Activated naive CD4-positive, alpha-beta T cell treated with anti-CD3 and anti-CD28 coated beads, Interleukin-2, amount 10 ng/mL, durations not matched to agents 7 days and 5 days (primary cell): ENCODE results near the gene PRRT1.
A peak's percentile ranks its signal among the peaks of the same experiment; 100 is the strongest.
"Not testable (repeated sequence)": the region's sequence is repeated elsewhere in the genome, so short reads cannot be mapped to it uniquely, and the experiment has no call there.

ENCODE experiments used
- CTCF ChIA-PET: fragments of 350-600 bp; sonication (Branson Sonifier 250); formaldehyde crosslinking; loops from one replicate; lab custom pipeline; 2021; ENCODE audit warnings: antibody characterized with exemption; lab: Charles Lee
- DNase-seq: peaks from one replicate; pipeline ENCODE4 v3.0.0-alpha.2; 2020
- H3K27ac Mint-ChIP-seq: one replicate; pipeline ENCODE4 v1.8.0; 2021; ENCODE audit warnings: mild to moderate bottlenecking, moderate library complexity, mixed read lengths
- H3K27me3 Mint-ChIP-seq: one replicate; pipeline ENCODE4 v1.8.0; 2021; ENCODE audit warnings: mild to moderate bottlenecking, mixed read lengths
- H3K36me3 Mint-ChIP-seq: one replicate; pipeline ENCODE4 v1.8.0; 2021; ENCODE audit warnings: mixed read lengths
- H3K4me1 Mint-ChIP-seq: one replicate; pipeline ENCODE4 v1.8.0; 2021; ENCODE audit warnings: mixed read lengths
- H3K4me3 Mint-ChIP-seq: one replicate; pipeline ENCODE4 v1.8.0; 2021; ENCODE audit warnings: mild to moderate bottlenecking, moderate library complexity, mixed read lengths
- H3K9me3 Mint-ChIP-seq: one replicate; pipeline ENCODE4 v1.8.0; 2021; ENCODE audit warnings: mixed read lengths

The PRRT1 gene

GRCh38 chr6:32144238-32144637, 7.5 kb downstream of the PRRT1 start:
- H3K27ac Mint-ChIP-seq, CTCF ChIA-PET, H3K4me3 Mint-ChIP-seq, DNase-seq, H3K36me3 Mint-ChIP-seq, H3K9me3 Mint-ChIP-seq: not testable (repeated sequence)
- peaks cover 15% of the 10 kb centered on the region for H3K4me1 Mint-ChIP-seq
- peaks cover 51% of the 10 kb centered on the region for H3K27me3 Mint-ChIP-seq

- Mint-ChIP-seq H3K27me3 (peaks cover 20% of the 10 kb centered on the region), H3K27ac (no peak overlapping the region), H3K4me3 (no peak overlapping the region), H3K36me3 (no peaks in the 10 kb centered on the region), H3K9me3 (no peaks in the 10 kb centered on the region), H3K4me1 (no peaks in the 10 kb centered on the region)
- no peak for DNase-seq
- CTCF ChIA-PET, result interaction anchor here (0.9 to 1.0 kb wide), 2 partner anchors 8 to 13 kb away, joined by 3 read pairs; partner anchors contain the start of gene ATF6B
Measured at GRCh38 chr6:32140420-32141046, 11.2 kb downstream of the PRRT1 start.

- DNase-seq, result no peak
- Mint-ChIP-seq H3K9me3 (no peaks in the 10 kb centered on the region), H3K36me3 (no peaks in the 10 kb centered on the region), H3K27me3 (peaks cover 25% of the 10 kb centered on the region), H3K4me1 (no peaks in the 10 kb centered on the region), H3K27ac (no peak overlapping the region), H3K4me3 (no peak overlapping the region)
- CTCF ChIA-PET, result interaction anchor here (0.9 to 1.1 kb wide), 2 partner anchors 9 kb away, joined by 3 to 4 read pairs; partner anchors contain the start of gene FKBPL
Measured at GRCh38 chr6:32139590-32139989, 12.1 kb downstream of the PRRT1 start.

- no peak for DNase-seq
- H3K27me3 Mint-ChIP-seq, result peaks cover 32% of the 10 kb centered on the region
- no peaks in the 10 kb centered on the region for H3K36me3 Mint-ChIP-seq
- CTCF ChIA-PET, result no interaction called here
- no peak overlapping the region for H3K4me3 Mint-ChIP-seq
- H3K27ac Mint-ChIP-seq, result no peak overlapping the region
- no peaks in the 10 kb centered on the region for H3K9me3 Mint-ChIP-seq
- H3K4me1 Mint-ChIP-seq, result no peaks in the 10 kb centered on the region
Measured at GRCh38 chr6:32137454-32137853, 14.3 kb downstream of the PRRT1 start.

GRCh38 chr6:32133786-32134185, 18.0 kb downstream of the PRRT1 start:
- Mint-ChIP-seq H3K4me1 (peaks cover 16% of the 10 kb centered on the region), H3K27ac (no peak overlapping the region), H3K4me3 (no peak overlapping the region), H3K36me3 (peaks cover 3% of the 10 kb centered on the region), H3K27me3 (peaks cover 35% of the 10 kb centered on the region), H3K9me3 (no peaks in the 10 kb centered on the region)
- DNase-seq, result no peak
- CTCF ChIA-PET, result no interaction called here

GRCh38 chr6:32132110-32132509, 19.6 kb downstream of the PRRT1 start:
- DNase-seq, result no peak
- Mint-ChIP-seq H3K27ac (no peak overlapping the region), H3K9me3 (no peaks in the 10 kb centered on the region), H3K4me1 (peaks cover 32% of the 10 kb centered on the region), H3K4me3 (no peak overlapping the region), H3K36me3 (peaks cover 14% of the 10 kb centered on the region), H3K27me3 (peaks cover 35% of the 10 kb centered on the region)
- CTCF ChIA-PET, result interaction anchor here (1.1 to 1.9 kb wide), 2 partner anchors 13 to 63 kb away, joined by 3 to 4 read pairs; no protein-coding TSS in a partner anchor

GRCh38 chr6:32131439-32131948, 20.2 kb downstream of the PRRT1 start:
- Mint-ChIP-seq H3K27me3 (peaks cover 35% of the 10 kb centered on the region), H3K9me3 (no peaks in the 10 kb centered on the region), H3K36me3 (peaks cover 20% of the 10 kb centered on the region), H3K4me3 (peak overlapping the region; percentile 28), H3K27ac (no peak overlapping the region), H3K4me1 (peaks cover 38% of the 10 kb centered on the region)
- no peak for DNase-seq
- CTCF ChIA-PET, result interaction anchor here (1.1 to 1.9 kb wide), 2 partner anchors 13 to 64 kb away, joined by 3 to 4 read pairs; no protein-coding TSS in a partner anchor

GRCh38 chr6:32129297-32130088, 22.2 kb downstream of the PRRT1 start:
- CTCF ChIA-PET, result interaction anchor here (0.7 to 3.7 kb wide), 5 partner anchors 9 to 66 kb away, joined by 3 to 25 read pairs (median 4); partner anchors contain the start of gene GPSM3
- Mint-ChIP-seq H3K27me3 (peaks cover 18% of the 10 kb centered on the region), H3K4me3 (peak overlapping the region; percentile 96), H3K27ac (peak overlapping the region; percentile 95), H3K36me3 (peaks cover 27% of the 10 kb centered on the region), H3K9me3 (no peaks in the 10 kb centered on the region), H3K4me1 (peaks cover 46% of the 10 kb centered on the region)
- DNase-seq, result no peak

- H3K27ac Mint-ChIP-seq, result peak overlapping the region; percentile 95
- H3K9me3 Mint-ChIP-seq, result no peaks in the 10 kb centered on the region
- H3K4me3 Mint-ChIP-seq, result peak overlapping the region; percentile 99
- H3K27me3 Mint-ChIP-seq, result peaks cover 12% of the 10 kb centered on the region
- H3K36me3 Mint-ChIP-seq, result peaks cover 33% of the 10 kb centered on the region
- DNase-seq, result no peak
- CTCF ChIA-PET, result interaction anchor here (0.7 to 3.7 kb wide), 4 partner anchors 11 to 67 kb away, joined by 3 to 25 read pairs (median 4); partner anchors contain the start of gene GPSM3
- peaks cover 50% of the 10 kb centered on the region for H3K4me1 Mint-ChIP-seq
Measured at GRCh38 chr6:32128751-32129296, 22.9 kb downstream of the PRRT1 start.

GRCh38 chr6:32127717-32128592, 23.8 kb downstream of the PRRT1 start, which contains the start of gene ATF6B:
TSS of gene ATF6B (minus strand) at chr6:32128246. CDS start at chr6:32128207, 39 bp downstream.
- Mint-ChIP-seq H3K27ac (peak within 1 kb of the TSS; percentile 95), H3K9me3 (no peaks in the 10 kb centered on the region), H3K27me3 (peaks cover 11% of the 10 kb centered on the region), H3K4me1 (peaks cover 50% of the 10 kb centered on the region), H3K36me3 (peaks cover 40% of the 10 kb centered on the region), H3K4me3 (peak within 1 kb of the TSS; percentile 99)
- peak; percentile 99 for DNase-seq
- CTCF ChIA-PET, result interaction anchor here (1.3 to 3.7 kb wide), 3 partner anchors 10 to 65 kb away, joined by 3 to 25 read pairs (median 5); partner anchors contain the start of gene GPSM3

GRCh38 chr6:32127409-32127716, 24.4 kb downstream of the PRRT1 start:
- peaks cover 41% of the 10 kb centered on the region for H3K36me3 Mint-ChIP-seq
- CTCF ChIA-PET, result interaction anchor here (1.3 to 3.7 kb wide), 2 partner anchors 9 to 13 kb away, joined by 3 to 25 read pairs; no protein-coding TSS in a partner anchor
- H3K4me3 Mint-ChIP-seq, result peak overlapping the region; percentile 99
- H3K27ac Mint-ChIP-seq, result peak overlapping the region; percentile 95
- H3K27me3 Mint-ChIP-seq, result peaks cover 11% of the 10 kb centered on the region
- no peaks in the 10 kb centered on the region for H3K9me3 Mint-ChIP-seq
- peaks cover 50% of the 10 kb centered on the region for H3K4me1 Mint-ChIP-seq
- DNase-seq, result no peak

GRCh38 chr6:32126880-32127279, 24.9 kb downstream of the PRRT1 start:
- no peak for DNase-seq
- peaks cover 45% of the 10 kb centered on the region for H3K36me3 Mint-ChIP-seq
- peaks cover 50% of the 10 kb centered on the region for H3K4me1 Mint-ChIP-seq
- H3K27ac Mint-ChIP-seq, result peak overlapping the region; percentile 95
- peak overlapping the region; percentile 99 for H3K4me3 Mint-ChIP-seq
- CTCF ChIA-PET, result interaction anchor here (3.7 kb wide), 1 partner anchor 9 kb away, joined by 25 read pairs; no protein-coding TSS in a partner anchor
- no peaks in the 10 kb centered on the region for H3K9me3 Mint-ChIP-seq
- H3K27me3 Mint-ChIP-seq, result peaks cover 11% of the 10 kb centered on the region

- Mint-ChIP-seq H3K4me3 (no peak overlapping the region), H3K27me3 (no peaks in the 10 kb centered on the region), H3K4me1 (peaks cover 41% of the 10 kb centered on the region), H3K9me3 (no peaks in the 10 kb centered on the region), H3K27ac (no peak overlapping the region), H3K36me3 (peaks cover 64% of the 10 kb centered on the region)
- CTCF ChIA-PET, result interaction anchor here (1.5 kb wide), 1 partner anchor 9 kb away, joined by 5 read pairs; no protein-coding TSS in a partner anchor
- DNase-seq, result no peak
Measured at GRCh38 chr6:32123681-32124080, 28.1 kb downstream of the PRRT1 start.
